Adrenal gland (tissue), 5 donors: ENCODE results near the gene ADGRB2.

Experiments
- POLR2A ChIP-seq, 2 donors: fragments of 450-650 bp; IDR thresholded peaks; one replicate each; pipeline ENCODE4 v1.6.1; 2017; ENCODE audit warnings: antibody characterized with exemption in 2 of 2, mild to moderate bottlenecking in 2 of 2, moderate library complexity in 1 of 2
- TF ChIP-seq, protein P1 (sequence below), 6 experiments: fragments of 450-650 bp in 4 of 6; fragments of 200-600 bp in 2 of 6; sonication (generic) in 1 of 6; IDR thresholded peaks; 1 replicate in 5 of 6; 2 replicates in 1 of 6; pipeline versions ENCODE4 v1.5.1 to v1.8.0; 2016 to 2021; ENCODE audit warnings: antibody characterized with exemption in 6 of 6, mild to moderate bottlenecking in 2 of 6, moderate library complexity in 1 of 6
- donor health status: DM: no; HTN: no; CAD: no.

DNA sequence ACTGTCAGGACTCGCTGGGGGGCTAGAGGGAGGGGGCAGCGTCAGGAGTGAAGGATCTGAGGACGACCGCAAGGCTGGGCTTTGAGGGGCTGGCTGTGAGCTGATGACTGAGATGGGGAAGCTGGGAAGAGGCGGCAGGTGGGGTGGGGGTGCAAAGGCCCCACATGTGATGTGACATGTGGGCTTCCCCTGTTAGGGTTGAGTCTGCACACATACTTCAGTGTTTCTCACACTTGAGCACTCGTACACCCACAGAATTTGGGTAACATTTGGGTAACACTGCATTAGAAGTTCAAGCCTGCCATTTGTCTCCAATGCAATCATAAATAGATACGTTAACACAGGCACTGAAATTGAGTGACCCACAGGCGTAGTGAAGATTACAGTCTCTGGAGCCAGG lies 76.5 kb downstream of the ADGRB2 start:
- TF ChIP-seq POLR2A (IDR thresholded peaks at IDR 0.05) = no peak
- TF ChIP-seq, protein P1, sequence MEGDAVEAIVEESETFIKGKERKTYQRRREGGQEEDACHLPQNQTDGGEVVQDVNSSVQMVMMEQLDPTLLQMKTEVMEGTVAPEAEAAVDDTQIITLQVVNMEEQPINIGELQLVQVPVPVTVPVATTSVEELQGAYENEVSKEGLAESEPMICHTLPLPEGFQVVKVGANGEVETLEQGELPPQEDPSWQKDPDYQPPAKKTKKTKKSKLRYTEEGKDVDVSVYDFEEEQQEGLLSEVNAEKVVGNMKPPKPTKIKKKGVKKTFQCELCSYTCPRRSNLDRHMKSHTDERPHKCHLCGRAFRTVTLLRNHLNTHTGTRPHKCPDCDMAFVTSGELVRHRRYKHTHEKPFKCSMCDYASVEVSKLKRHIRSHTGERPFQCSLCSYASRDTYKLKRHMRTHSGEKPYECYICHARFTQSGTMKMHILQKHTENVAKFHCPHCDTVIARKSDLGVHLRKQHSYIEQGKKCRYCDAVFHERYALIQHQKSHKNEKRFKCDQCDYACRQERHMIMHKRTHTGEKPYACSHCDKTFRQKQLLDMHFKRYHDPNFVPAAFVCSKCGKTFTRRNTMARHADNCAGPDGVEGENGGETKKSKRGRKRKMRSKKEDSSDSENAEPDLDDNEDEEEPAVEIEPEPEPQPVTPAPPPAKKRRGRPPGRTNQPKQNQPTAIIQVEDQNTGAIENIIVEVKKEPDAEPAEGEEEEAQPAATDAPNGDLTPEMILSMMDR (IDR thresholded peaks at IDR 0.05) = no peak
